Loucy (cell line): Measurements from ENCODE around the gene NKTR.

ENCODE experiments used
- H2AFZ ChIP-seq: fragments of 200-600 bp; sonication (generic); 2 replicates; pipeline ENCODE4 v1.6.0; 2016; ENCODE audit warnings: antibody characterized with exemption, mild to moderate bottlenecking, low read length, moderate library complexity
- H3F3A ChIP-seq: fragments of 200-600 bp; 2 replicates; pipeline ENCODE4 v1.6.0; 2016; ENCODE audit warnings: antibody characterized with exemption, low read depth, mild to moderate bottlenecking
- H3K27me3 ChIP-seq: fragments of 200-600 bp; sonication (generic); 2 replicates; pipeline ENCODE4 v1.6.1; 2014; ENCODE audit warnings: low read length, mild to moderate bottlenecking; ENCODE audit not compliant: insufficient read depth, poor library complexity, severe bottlenecking
- H3K36me3 ChIP-seq: fragments of 200-600 bp; sonication (generic); 2 replicates; pipeline ENCODE4 v1.6.1; 2016; ENCODE audit warnings: low read length; ENCODE audit not compliant: insufficient read depth
- H3K4me1 ChIP-seq: fragments of 200-600 bp; sonication (generic); 2 replicates; pipeline ENCODE4 v1.5.1; 2014; ENCODE audit warnings: low read length, mild to moderate bottlenecking; ENCODE audit not compliant: insufficient read depth, poor library complexity, severe bottlenecking
- H3K4me2 ChIP-seq: fragments of 200-600 bp; sonication (generic); 2 replicates; pipeline ENCODE4 v1.6.0; 2014; ENCODE audit warnings: antibody characterized with exemption, low read length, low read depth, mild to moderate bottlenecking; ENCODE audit not compliant: poor library complexity, severe bottlenecking
- H3K4me3 ChIP-seq: fragments of 200-600 bp; sonication (generic); 2 replicates; pipeline ENCODE4 v1.5.1; 2014; ENCODE audit warnings: low read length, mild to moderate bottlenecking, mixed read lengths; ENCODE audit not compliant: poor library complexity, severe bottlenecking
- H3K79me2 ChIP-seq: fragments of 200-600 bp; sonication (generic); 2 replicates; pipeline ENCODE4 v1.6.1; 2014; ENCODE audit warnings: low read length; ENCODE audit not compliant: insufficient read depth
- H3K9ac ChIP-seq: fragments of 200-600 bp; sonication (generic); 2 replicates; pipeline ENCODE4 v1.6.0; 2014; ENCODE audit warnings: mild to moderate bottlenecking, low read depth, low read length, moderate library complexity; ENCODE audit not compliant: poor library complexity, severe bottlenecking
- H3K9me2 ChIP-seq: fragments of 200-600 bp; sonication (generic); replicated peaks from 2 replicates; pipeline ENCODE4 v1.6.1; 2016; ENCODE audit warnings: low read depth, low read length, mixed read lengths
- H3K9me3 ChIP-seq: fragments of 200-600 bp; sonication (generic); 2 replicates; pipeline ENCODE4 v1.6.1; 2014; ENCODE audit warnings: mild to moderate bottlenecking, antibody characterized with exemption, low read length, low read depth; ENCODE audit not compliant: insufficient read depth
- H4K20me1 ChIP-seq: fragments of 200-600 bp; sonication (generic); 2 replicates; pipeline ENCODE4 v1.6.0; 2014; ENCODE audit warnings: antibody characterized with exemption, low read length, mild to moderate bottlenecking; ENCODE audit not compliant: insufficient read depth, poor library complexity, severe bottlenecking
- CTCF ChIP-seq: fragments of 200-600 bp; sonication (generic); conservative IDR thresholded peaks from 2 replicates; pipeline ENCODE4 v1.5.1; 2014; ENCODE audit warnings: mild to moderate bottlenecking, antibody characterized with exemption, low read length
- EZH2phosphoT487 ChIP-seq: fragments of 200-600 bp; IDR thresholded peaks from 2 replicates; pipeline ENCODE4 v1.6.1; 2018; ENCODE audit warnings: antibody characterized with exemption, mild to moderate bottlenecking, moderate library complexity, borderline replicate concordance

NKTR gene

DNA sequence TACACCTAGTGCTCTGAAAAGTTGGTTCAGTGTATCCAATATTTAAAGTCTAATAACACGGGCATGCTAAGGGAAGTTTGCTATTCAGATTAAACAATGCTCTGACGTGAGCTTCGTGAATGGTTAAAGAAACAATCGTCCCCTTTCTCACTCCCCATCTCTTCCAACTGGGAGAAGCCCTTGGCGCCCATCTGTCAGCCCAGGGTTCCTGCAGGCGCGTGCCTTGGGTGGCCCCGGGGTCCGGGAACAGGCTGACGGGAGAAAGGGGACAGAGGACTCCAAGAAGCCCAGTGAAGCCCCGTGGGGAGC, 19.1 kb upstream of the NKTR start:
- H3K9ac ChIP-seq = peak overlapping the region; percentile 91
- peak overlapping the region; percentile 98 for H2AFZ ChIP-seq
- H3K79me2 ChIP-seq = peaks cover 31% of the 10 kb centered on the region
- no peaks in the 10 kb centered on the region for H3K36me3 ChIP-seq
- H3K9me3 ChIP-seq = no peaks in the 10 kb centered on the region
- H3K27me3 ChIP-seq = no peaks in the 10 kb centered on the region
- no peaks in the 10 kb centered on the region for H3K9me2 ChIP-seq
- H3F3A ChIP-seq = no peaks in the 10 kb centered on the region
- peak overlapping the region; percentile 98 for H3K4me3 ChIP-seq
- peaks cover 31% of the 10 kb centered on the region for H3K4me1 ChIP-seq
- no peaks in the 10 kb centered on the region for H4K20me1 ChIP-seq
- H3K4me2 ChIP-seq = peak overlapping the region; percentile 95
- TF ChIP-seq EZH2phosphoT487 (no peak), CTCF (no peak)

GRCh38 chr3:42581709-42582473, 18.6 kb upstream of the NKTR start, which contains the start of gene SEC22C:
TSS of gene SEC22C (minus strand) at chr3:42581967. CDS start at chr3:42569046, 12,921 bp downstream.
- peak within 1 kb of the TSS; percentile 98 for H2AFZ ChIP-seq
- no peaks in the 10 kb centered on the region for H3K9me2 ChIP-seq
- no peaks in the 10 kb centered on the region for H3K36me3 ChIP-seq
- no peaks in the 10 kb centered on the region for H3K27me3 ChIP-seq
- H3K9me3 ChIP-seq = no peaks in the 10 kb centered on the region
- no peaks in the 10 kb centered on the region for H3F3A ChIP-seq
- no peak for TF ChIP-seq EZH2phosphoT487
- peak; percentile 56 for TF ChIP-seq CTCF
- peak within 1 kb of the TSS; percentile 95 for H3K4me2 ChIP-seq
- H3K9ac ChIP-seq = peak within 1 kb of the TSS; percentile 91
- peaks cover 31% of the 10 kb centered on the region for H3K4me1 ChIP-seq
- peak within 1 kb of the TSS; percentile 98 for H3K4me3 ChIP-seq
- H3K79me2 ChIP-seq = peaks cover 31% of the 10 kb centered on the region
- H4K20me1 ChIP-seq = no peaks in the 10 kb centered on the region

DNA sequence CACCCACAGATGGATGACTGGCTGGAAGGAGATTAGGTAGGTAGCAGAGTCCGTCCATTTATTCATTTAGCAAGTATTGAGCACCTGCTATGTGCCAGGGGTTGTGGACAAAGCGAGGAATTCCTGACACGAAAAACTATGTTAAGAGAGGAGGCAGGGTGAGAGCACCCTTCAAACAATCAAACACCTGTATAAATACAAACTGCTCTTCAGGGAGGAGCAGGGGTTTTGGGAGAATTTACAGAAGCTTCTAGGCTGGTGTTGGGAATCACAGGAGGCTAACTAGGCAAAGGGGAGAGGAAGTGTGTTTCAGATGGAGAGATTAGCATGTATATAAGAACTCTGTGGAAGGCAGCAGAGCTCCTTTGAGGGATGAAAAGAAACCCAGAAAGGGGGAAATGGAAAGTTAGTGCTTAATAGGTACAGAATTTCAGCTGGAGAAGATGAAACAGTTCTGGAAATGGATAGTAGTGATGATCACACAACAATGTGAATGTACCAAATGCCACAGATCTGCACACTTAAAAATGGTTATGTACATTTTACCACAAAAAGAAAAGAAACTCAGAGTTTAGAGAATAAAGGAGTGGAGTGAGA, 17.9 kb upstream of the NKTR start:
- Histone ChIP-seq H2AFZ (peak overlapping the region; percentile 98), H3K27me3 (no peaks in the 10 kb centered on the region), H4K20me1 (no peaks in the 10 kb centered on the region), H3K9me3 (no peaks in the 10 kb centered on the region), H3F3A (no peaks in the 10 kb centered on the region), H3K9ac (peak overlapping the region; percentile 91), H3K4me3 (peak overlapping the region; percentile 98), H3K4me1 (peaks cover 31% of the 10 kb centered on the region), H3K4me2 (peak overlapping the region; percentile 81), H3K9me2 (no peaks in the 10 kb centered on the region), H3K36me3 (no peaks in the 10 kb centered on the region), H3K79me2 (peaks cover 31% of the 10 kb centered on the region)
- no peak for TF ChIP-seq CTCF
